GM21723 (cell line): ENCODE results near the gene KRTAP2-2.
"Not testable (repeated sequence)": the region's sequence is repeated elsewhere in the genome, so short reads cannot be mapped to it uniquely, and the experiment has no call there.

Source experiments
- ATAC-seq: cut with Tn5 transposase; IDR thresholded peaks from one replicate; pipeline ENCODE4 v1.9.1; 2021; ENCODE audit warnings: mild to moderate bottlenecking, moderate library complexity; ENCODE audit not compliant: unreplicated experiment

Gene KRTAP2-2

DNA sequence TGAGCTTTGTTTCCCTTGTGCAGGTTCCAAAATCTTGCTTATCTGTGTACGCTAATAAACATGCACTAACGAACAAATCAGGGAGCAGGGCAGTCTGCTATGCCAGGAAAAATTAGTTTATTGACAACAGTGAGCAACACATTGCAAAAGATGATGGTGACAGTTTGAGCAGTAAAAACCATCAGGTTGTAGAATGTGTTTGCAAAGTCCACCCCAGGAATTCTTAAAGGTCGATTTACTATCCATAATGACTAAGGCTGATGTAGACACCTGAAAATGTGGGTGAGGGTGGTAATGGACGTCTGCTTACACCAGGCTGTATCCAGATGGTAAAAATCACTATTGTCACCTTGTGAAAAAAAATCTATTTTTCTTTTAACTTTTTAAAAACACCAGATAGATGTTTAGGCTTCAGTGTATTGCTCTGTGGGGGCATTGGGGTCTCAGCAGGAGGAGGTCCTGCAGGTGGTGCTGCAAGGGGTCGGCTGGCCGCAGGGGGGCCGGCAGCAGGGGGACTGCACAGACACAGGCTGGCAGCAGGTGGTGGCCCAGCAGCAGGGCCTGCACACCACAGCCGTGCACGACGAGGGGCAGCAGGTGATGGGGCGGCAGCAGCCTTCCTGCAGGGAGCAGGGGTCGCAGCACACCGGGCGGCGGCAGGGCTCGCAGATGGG is 10.1 kb upstream of the KRTAP2-2 start:
- ATAC-seq: not testable (repeated sequence)

DNA sequence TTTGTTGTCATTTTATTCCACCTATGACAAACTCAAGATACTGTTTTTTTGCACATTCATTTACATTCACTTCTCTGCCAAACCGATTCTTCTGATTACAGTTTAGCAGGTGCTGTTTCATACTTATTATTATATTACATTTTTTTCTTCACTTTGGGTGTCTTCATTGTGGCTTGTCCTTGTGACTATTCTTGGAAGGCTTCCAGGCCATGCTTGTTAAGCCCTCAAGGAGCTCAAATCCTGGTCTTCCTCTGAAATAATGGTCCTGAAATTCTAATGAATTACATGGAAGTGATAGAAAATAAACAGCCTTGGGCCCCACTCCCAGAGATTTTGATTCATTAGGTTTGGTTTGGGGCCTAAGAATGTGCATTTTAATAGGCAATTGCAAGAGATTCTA is 9.3 kb upstream of the KRTAP2-2 start:
- ATAC-seq: no peak

DNA sequence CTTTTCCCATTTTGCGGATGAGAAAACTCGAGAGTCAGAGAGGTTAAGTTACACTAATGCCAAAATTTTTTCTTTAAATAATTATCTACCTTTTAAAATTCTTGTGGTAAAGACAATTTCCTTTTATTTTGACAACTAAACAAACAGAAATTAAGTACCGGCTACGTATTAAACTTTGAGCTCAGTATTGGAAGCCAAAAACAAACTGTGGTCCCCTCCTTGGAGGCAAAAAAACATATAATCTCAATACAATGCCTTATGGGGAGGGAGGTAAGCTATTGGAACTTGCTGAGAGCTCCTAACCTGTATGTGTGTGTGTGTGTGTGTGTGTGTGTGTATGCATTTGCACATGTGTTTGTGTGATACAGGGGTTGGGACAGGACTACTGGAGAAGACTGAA is 8.4 kb upstream of the KRTAP2-2 start:
- no peak for ATAC-seq

DNA sequence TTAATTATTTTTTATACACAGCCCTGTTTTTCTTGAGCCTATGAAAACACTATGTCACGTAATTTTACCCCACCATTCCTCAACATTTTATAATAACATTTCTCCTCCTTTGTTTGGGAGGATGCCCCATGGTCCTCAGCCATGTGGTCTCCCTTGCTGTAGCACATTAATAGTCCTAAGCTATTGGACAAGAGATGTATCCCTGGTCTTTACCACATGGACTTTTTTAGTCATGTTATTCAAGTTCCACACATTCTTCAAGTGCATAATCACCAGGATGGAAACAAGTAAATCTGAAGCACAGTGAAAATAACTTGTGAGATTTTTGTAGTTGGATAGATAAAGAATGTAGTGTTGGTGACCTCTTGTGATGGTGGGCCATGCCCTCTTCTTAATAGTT is 6.9 kb upstream of the KRTAP2-2 start:
- ATAC-seq: no peak

DNA sequence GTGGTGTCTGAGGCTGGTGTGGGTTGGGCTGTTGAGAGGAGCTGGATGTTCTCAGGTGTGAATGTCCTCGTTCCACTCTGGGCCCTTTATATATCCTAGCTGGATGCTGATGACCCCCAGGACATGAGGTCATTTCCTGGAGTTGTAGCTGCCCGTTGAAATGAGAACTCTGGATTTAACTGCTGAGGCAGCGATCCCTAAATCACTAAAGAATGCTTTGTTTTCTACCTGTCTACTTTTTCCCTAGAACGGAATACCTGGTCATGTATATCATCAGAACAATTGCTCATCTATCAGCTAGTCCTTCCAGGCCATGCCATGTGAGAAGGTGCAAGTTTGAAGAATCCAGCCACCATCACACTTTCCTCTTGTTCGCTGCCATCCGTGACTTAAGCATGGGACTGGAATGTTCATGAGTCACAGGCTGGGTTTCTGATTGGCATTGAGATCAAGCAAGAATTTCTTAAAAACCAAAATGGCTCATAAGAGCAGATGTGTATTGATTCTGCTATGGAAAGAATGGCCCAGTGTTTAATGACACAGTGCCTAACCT is 5.1 kb upstream of the KRTAP2-2 start, which contains the start of gene KRTAP2-3:
Gene KRTAP2-3, minus strand, starts transcription at position 63 of the 553 bp plus-strand sequence. CDS start 64 bp downstream, outside the sequence.
- no peak for ATAC-seq

GRCh38 chr17:41059276-41060051 is 4.4 kb upstream of the KRTAP2-2 start:
- not testable (repeated sequence) for ATAC-seq

DNA sequence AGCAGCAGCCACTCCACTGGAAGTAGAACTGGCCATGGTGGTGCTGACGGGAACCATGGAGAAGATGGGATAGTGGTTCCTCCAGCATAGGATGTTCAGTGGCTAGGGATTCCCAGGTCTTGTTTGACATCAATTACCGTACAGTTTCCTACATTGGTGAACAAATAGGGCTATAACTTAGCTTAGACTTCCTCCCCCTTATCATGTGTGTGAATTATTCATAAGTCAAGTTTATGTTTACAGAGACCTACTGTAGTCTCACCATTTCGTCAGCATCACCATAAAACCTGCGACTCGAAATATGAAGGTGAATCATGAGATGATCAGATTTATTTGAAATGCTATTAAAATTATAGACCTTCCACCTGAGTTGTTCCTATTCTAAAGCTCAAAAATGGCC is 3.7 kb upstream of the KRTAP2-2 start:
- ATAC-seq: no peak

- no peak for ATAC-seq
Observed at GRCh38 chr17:41057547-41057946, 2.5 kb upstream of the KRTAP2-2 start.

GRCh38 chr17:41054556-41054955 is 474 bp downstream of the KRTAP2-2 start:
- ATAC-seq: not testable (repeated sequence)

DNA sequence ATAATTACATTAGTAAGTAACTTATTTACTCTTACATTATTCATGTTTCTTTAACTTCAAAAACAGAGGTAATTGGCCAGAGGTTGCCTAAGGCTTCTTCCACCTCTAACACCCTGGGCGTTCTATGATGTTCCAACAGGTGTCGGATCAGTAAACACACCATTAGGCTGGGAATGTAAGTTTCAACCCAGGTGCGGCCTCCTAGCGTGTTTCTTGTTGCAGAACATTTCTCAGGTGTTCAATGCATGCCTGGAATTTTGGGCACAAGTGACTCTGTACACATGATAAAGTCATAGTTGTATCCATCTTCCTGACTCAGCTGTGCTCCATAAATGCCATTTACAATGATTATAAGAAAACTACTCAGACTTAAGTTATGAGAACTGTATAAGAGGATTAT is 1.0 kb downstream of the KRTAP2-2 start:
- ATAC-seq: no peak

DNA sequence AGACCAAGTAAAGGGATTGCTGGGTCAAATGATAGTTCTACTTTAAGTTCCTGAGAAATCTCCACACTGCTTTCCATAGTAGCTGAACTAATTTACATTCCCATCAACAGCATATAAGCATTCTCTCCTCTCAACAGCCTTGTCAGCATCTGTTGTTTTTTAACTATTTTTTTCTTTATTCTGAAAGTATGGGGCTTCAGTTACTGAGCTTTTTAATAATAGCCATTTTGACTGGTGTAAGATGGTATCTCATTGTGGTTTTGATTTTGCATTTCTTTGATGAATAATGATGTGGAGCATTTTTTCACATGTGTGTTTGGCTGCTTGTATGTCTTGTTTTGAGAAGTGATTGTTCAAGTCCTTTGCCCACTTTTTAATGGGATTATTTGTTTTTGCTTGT is 2.5 kb downstream of the KRTAP2-2 start:
- no peak for ATAC-seq

GRCh38 chr17:41049110-41049509 is 5.9 kb downstream of the KRTAP2-2 start:
- ATAC-seq: no peak

DNA sequence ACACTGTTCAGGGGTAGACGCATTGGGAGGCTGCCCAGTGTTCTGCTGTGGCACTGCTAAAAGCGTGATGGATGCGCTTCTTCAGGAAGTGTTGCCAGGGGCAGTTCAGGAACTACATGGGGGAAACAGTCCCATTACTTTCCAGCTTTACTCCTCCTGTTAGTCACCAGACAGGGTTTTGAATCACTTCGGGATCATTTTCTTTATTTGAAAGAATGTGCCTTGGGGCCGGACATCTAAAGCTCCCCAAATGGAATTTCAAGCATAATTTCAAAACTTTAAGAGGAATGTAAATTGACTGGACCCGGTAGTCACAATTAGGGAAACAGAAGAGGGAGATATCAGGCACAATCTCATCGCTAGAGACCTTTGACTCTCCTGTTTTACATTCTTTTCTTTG is 6.6 kb downstream of the KRTAP2-2 start:
- ATAC-seq: no peak

DNA sequence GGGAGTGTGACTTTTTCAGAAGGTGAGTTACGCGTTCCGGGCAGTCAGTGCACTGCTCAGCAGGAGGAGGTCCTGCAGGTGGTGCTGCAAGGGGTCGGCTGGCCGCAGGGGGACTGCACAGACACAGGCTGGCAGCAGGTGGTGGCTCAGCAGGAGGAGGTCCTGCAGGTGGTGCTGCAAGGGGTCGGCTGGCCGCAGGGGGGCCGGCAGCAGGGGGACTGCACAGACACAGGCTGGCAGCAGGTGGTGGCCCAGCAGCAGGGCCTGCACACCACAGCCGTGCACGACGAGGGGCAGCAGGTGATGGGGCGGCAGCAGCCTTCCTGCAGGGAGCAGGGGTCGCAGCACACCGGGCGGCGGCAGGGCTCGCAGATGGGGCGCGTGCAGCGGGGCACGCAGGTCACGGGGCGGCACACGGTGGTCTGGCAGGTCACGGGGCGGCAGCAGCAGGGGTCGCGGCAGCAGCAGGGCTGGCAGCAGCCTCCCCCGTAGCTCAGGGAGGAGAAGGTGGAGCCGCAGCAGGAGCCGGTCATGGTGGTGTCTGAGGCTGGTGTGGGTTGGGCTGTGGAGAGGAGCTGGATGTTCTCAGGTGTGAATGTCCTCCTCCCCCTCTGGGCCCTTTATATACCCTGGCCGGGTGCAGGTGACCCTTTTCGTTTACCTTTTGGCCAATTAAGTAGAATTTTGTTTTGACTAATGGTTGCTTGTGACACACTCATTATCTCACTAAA is 8.1 kb downstream of the KRTAP2-2 start, which contains the start of gene KRTAP2-1:
Gene KRTAP2-1, minus strand, starts transcription at position 582 of the 731 bp plus-strand sequence. Its CDS starts 49 bp downstream, at position 533.
- not testable (repeated sequence) for ATAC-seq

- no peak for ATAC-seq
Observed at GRCh38 chr17:41042953-41043352, 12.1 kb downstream of the KRTAP2-2 start.

DNA sequence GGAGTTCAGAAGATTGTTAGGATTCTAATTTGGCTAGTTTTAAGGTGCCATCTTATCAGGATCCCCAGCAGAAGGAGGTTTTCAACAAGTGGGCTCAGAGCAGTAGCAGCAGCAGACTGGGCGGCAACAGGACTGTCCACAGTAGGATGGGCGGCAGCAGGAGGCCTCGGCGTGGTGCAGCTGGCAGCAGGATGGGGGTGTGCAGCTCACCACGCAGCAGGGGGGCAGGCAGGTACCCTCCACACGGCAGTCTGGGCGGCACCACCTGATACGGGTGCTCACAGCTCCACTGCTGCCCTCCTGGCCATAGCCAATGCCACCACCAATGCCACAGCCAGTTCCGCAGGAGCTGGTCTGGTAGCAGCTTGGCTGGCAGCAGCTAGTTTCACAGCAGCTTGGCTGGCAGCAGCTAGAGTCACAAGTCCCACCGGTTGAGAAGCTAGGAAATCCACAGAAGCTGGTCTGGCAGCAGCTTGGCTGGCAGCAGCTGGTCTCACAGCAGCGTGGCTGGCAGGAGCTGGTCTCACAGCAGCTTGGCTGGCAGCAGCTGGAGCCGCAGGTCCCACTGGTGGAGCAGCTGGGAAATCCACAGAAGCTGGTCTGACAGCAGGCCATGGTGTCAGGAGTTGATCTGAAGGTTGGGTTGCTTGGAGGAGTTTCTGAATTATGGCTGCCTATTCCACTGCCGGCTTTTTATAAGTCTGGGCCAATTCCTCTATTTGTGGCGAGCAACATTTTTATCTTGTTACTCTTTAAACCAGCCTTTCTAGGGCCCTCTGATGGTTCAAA is 14.1 kb downstream of the KRTAP2-2 start, which contains the start of gene KRTAP1-1:
Gene KRTAP1-1, minus strand, starts transcription at position 668 of the 789 bp plus-strand sequence. Its CDS starts 53 bp downstream, at position 615.
- not testable (repeated sequence) for ATAC-seq

DNA sequence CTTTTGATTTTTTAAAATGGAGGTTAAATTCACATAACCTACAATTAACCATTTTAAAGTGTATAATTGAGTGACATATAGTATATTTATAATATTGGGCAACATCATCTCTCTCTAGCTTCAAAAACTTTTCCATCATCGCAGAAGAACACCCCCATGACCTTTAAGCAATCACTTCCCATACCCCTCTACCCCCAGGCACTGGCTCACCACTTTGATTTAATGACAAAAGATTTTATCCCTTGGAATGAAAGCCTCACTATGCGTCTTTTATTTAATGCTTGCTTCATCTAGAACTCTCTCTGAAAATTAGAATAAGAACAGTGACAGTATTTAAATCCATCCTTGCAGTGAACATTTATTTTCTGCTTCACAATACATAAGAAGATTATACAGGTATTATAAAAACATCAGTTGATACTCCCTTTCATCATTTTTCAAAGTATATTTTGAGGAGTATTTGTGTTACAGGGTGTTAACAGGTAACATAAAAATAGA is 17.1 kb downstream of the KRTAP2-2 start:
- ATAC-seq: no peak

DNA sequence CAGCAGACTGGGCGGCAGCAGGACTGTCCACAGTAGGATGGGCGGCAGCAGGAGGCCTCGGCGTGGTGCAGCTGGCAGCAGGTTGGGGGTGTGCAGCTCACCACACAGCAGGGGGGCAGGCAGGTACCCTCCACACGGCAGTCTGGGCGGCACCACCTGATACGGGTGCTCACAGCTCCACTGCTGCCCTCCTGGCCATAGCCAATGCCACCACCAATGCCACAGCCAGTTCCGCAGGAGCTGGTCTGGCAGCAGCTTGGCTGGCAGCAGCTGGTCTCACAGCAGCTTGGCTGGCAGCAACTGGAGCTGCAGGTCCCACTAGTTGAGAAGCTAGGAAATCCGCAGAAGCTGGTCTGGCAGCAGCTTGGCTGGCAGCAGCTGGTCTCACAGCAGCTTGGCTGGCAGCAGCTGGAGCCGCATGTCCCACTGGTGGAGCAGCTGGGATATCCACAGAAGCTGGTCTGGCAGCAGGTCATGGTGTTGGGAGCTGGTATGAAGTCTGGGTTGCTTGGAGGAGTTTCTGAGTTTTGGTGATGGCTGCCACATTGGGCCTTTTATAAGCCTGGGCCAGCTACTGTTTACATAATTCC is 20.6 kb downstream of the KRTAP2-2 start, which contains the start of gene KRTAP1-3:
Gene KRTAP1-3, minus strand, starts transcription at position 529 of the 590 bp plus-strand sequence. Its CDS starts 53 bp downstream, at position 476.
- ATAC-seq: not testable (repeated sequence)

GRCh38 chr17:41029633-41030245 is 25.3 kb downstream of the KRTAP2-2 start, which contains the start of gene KRTAP1-4:
Gene KRTAP1-4 (minus strand): TSS chr17:41030195. CDS start chr17:41030078, 117 bp downstream.
- no peak for ATAC-seq
